ENCODE measurements around the gene UBR2. TPM values are rescaled to one million over a fixed set of nuclear protein-coding genes. Genes with fewer than 3 reads are reported as not detected.

Gene UBR2
- total and polyA plus RNA-seq, 9 of the 15 experiments (the other 6 are each of a cell fraction or from before 2014, with no cell fraction given), result 9.1 to 38.9 (median 23.4) TPM

GRCh38 chr6:42628604-42629003 lies 64.8 kb downstream of the UBR2 start (continued):
- TF ChIP-seq ZBTB43 (CRISPR knock-in tag; IDR thresholded peaks at IDR 0.05) (no peak), SAP30 (IDR thresholded peaks at IDR 0.05; ENCODE audit: borderline replicate concordance, insufficient read depth, low read depth, low read length, poor library complexity, severe bottlenecking) (no peak), POLR2AphosphoS5 (IDR thresholded peaks at IDR 0.05; ENCODE audit: control insufficient read depth, insufficient read depth, low read depth, low read length) (no peak)

- intact Hi-C loops (cut with micrococcal nuclease) (loop anchor here (2.0 kb wide), 1 partner anchor 61 kb away; no protein-coding TSS in a partner anchor), in situ Hi-C loops (cut with MboI) (no loop called here)
- ChIA-PET CTCF (ENCODE audit: low intra/inter-chr PET ratio) (no interaction called here), POLR2A (interaction anchor here (0.6 kb wide), 1 partner anchor 60 kb away, joined by 3 read pairs; no protein-coding TSS in a partner anchor)
- no peaks in the 10 kb centered on the region for H3K9me1 ChIP-seq (ENCODE audit: control insufficient read depth, insufficient read depth, low read length)
- H3K9me3 ChIP-seq (replicated peaks; ENCODE audit: control insufficient read depth, insufficient read depth, low read depth, low read length), result no peaks in the 10 kb centered on the region
- no peak for ATAC-seq
- H3K4me1 ChIP-seq (replicated peaks in 1 of 2; ENCODE audit: control insufficient read depth in 2 of 2, insufficient read depth in 2 of 2, low read length in 2 of 2), result peaks cover 13 to 18% of the 10 kb centered on the region in 2 experiments
- no peak overlapping the region for H3K9ac ChIP-seq (ENCODE audit: insufficient read depth in 1 of 2, low read depth in 2 of 2, low read length in 2 of 2)
- peaks cover 51% of the 10 kb centered on the region for H3K36me3 ChIP-seq (ENCODE audit: control insufficient read depth, insufficient read depth, low read length)
- WGBS (ENCODE audit: insufficient coverage, low coverage, missing lambda C conversion rate), result 77% methylated on average over 5 of the region's 5 CpGs
- TF ChIP-seq ZNF76 (CRISPR knock-in tag; IDR thresholded peaks at IDR 0.05; ENCODE audit: borderline replicate concordance), result no peak
- FAIRE-seq, result no peak
- no peak overlapping the region for H3K4me2 ChIP-seq (ENCODE audit: insufficient read depth, low read length)
- H2AFZ ChIP-seq (ENCODE audit: low read depth, low read length), result no peak overlapping the region
- DNase-seq (ENCODE audit: extremely low read depth in 1 of 4, low spot score in 3 of 4), result no peak
- no peaks in the 10 kb centered on the region for H4K20me1 ChIP-seq (replicated peaks; ENCODE audit: control insufficient read depth, insufficient read depth, low read length)
- H3K27me3 ChIP-seq (ENCODE audit: control insufficient read depth in 2 of 2, insufficient read depth in 2 of 2, low read length in 2 of 2), result no peaks in the 10 kb centered on the region
- peaks cover 4% of the 10 kb centered on the region; the same call in 1 of the 3 replicates for H3K79me2 ChIP-seq (ENCODE audit: control insufficient read depth, insufficient read depth, low read length)
- BruUV-seq (replicated peaks), result no TSS peak
- no peak overlapping the region for H3K4me3 ChIP-seq
- H3K27ac ChIP-seq (ENCODE audit: extremely low read depth, low read depth, low read length), result no peak overlapping the region
These were observed 66.0 kb downstream of the UBR2 start for GRCh38 chr6:42629845-42630244.
